Cerebellar cortex (tissue), 1 donor: ENCODE data around the gene TLR4.

Experiments used
- DNase-seq: peaks from one replicate; pipeline ENCODE4 v3.0.0-alpha.2; 2015; ENCODE audit warnings: low spot score

TLR4 gene

GRCh38 chr9:117704024-117704575 is at the start of gene TLR4:
TLR4 (plus strand) TSS chr9:117704403; CDS start chr9:117704473, 70 bp downstream.
- DNase-seq, result peak; percentile 55

GRCh38 chr9:117656002-117656401 is 48.2 kb upstream of the TLR4 start:
- no peak for DNase-seq

- no peak for DNase-seq
These were observed 41.6 kb upstream of the TLR4 start for GRCh38 chr9:117662651-117663050.

GRCh38 chr9:117664419-117664818 is 39.8 kb upstream of the TLR4 start:
- DNase-seq, result no peak

DNA sequence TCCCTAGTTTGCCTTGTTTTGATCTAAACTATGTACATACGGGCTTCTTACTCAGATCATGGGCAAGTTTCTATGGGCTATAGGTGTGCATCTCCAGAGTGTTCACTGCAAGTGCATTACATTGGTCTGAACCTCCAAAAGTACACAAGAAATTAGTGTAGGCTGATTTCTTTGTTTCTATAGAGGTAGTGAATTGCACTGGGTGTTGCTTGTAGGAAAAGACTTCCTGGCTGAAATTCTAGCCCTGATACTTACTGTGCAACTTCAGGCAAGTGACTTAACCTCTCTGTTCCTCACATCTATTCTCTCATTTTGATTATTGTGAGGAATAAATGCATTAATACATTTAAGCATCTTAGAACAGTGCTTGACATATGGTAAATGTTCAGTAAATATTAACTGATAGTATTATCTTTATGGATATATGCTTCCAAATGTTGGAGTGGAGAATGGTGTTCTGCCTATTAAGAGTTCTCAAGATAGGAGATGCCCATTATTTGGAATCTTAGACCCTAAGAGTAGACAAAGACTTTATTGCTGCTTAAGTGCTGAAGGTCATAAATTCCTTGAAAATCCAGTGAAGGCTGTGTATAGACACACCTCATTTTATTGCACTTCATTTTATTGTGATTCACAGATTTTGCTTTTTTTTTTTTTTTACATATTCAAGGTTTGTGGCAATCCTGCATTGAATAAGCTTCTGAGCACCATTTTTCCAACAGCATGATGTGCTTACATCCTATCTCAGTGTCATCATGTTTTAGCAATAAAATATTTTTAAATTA is 38.4 kb upstream of the TLR4 start:
- no peak for DNase-seq

DNA sequence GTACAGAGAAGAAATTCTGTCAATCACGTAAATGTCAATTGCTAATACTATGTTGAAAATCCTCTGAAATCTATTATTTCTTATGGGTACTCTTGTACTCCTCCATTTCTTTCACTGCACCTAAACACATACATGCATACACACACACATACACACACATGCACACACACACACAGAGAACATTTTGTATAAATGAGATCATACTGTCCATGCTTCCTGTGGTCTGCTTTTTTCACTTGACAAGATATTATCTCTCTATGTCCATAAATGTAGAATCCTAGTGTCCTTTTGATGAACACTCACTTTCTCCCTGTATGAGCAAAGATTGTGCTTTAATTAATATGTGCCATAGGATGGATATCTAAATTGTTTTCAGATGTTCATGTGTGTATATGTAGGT is 32.7 kb upstream of the TLR4 start:
- DNase-seq, result no peak

- no peak for DNase-seq
These were observed 31.8 kb upstream of the TLR4 start for GRCh38 chr9:117672369-117672768.

GRCh38 chr9:117677572-117677971 is 26.6 kb upstream of the TLR4 start:
- DNase-seq, result no peak

DNA sequence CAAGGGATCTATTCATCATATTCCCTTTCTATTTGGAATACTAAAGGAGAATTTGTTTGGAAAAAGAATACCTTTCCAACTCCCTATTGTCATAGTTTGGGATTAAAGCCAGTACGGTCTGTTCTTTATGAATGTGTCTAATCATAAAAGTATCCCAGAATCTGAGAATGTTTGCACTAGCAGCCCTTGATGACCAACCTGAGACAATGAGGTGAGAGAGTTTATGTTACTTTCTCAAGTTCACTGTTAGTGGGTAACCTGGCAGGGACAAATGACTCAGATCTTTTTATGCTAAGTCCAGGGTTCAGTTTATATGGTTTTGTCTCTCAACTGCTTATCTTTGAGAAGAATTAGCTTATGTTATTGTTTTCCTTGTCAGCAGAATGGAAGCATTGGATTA is 25.3 kb upstream of the TLR4 start:
- DNase-seq, result no peak

DNA sequence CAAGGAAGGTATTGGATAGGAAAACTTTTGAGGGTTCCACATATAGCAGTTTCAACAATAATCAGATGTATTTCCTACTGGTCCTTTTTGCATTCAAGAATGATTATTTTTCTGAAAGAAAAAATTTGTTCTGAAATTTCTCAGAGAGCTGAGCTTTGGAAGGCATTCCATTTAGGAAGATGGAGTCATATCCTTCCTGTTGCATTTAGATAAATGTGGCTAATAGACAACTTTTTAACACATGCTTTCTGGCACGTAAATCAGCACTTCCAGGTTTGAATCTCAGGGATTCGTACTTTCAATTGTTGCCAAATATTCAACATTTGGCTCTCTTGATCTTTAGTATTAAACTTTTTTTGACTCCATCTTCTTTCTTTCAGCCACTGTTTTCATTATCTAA is 24.8 kb upstream of the TLR4 start:
- no peak for DNase-seq

GRCh38 chr9:117681888-117682287 is 22.3 kb upstream of the TLR4 start:
- DNase-seq, result no peak

DNA sequence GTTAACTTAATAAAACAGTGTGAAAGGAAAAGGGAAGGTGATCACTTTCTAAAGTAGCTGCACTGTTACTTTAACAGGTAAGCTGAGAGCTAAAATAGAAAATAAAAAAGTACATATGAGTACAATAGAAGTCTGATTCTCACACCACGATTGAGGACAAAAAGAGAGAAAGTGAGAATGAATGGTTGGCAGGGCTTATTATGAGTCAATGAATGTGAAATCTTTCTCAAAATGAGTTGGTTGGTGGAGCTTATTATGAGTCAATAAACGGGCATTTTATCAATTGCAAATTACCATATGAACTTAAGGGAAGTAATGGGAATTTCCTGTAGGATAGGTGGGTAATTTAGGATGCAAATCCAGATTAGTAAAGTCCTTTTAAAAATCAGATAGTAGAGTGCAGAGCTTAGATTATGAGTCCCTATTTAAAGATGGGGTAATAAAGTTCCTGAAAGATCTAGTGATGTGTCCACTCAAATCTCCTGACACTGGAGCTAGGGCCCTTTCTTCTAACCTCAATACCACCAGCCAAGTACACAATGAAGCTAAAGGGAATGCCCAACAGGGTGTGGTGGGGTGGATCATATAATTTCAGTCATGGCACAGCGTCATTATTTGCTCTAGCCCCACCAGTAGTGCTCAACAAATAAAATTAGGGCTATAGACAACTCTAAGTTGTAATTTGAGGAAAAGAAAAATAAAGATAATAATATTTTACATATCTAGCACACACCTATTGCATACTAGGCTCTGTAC is 21.1 kb upstream of the TLR4 start:
- DNase-seq, result no peak

- no peak for DNase-seq
These were observed 16.7 kb upstream of the TLR4 start for GRCh38 chr9:117687532-117687931.

DNA sequence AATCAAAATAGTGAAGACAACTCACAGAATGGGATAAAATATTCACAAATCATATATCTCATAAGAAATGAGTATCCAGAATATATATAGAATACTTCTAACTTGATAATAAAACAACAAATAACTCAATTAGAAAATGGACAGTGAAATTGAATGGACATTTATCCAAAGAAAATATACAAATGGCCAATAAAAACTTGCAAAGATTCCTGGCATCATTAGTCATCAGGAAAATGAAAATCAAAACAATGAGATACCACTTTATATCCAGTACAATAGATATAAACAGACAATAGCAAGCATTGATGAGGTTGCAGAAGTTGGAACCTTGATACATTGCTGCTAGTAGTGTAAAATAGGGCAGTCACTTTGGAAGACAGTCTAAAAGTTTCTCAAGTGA is 12.8 kb upstream of the TLR4 start:
- no peak for DNase-seq

GRCh38 chr9:117696154-117696553 is 8.0 kb upstream of the TLR4 start:
- no peak for DNase-seq

DNA sequence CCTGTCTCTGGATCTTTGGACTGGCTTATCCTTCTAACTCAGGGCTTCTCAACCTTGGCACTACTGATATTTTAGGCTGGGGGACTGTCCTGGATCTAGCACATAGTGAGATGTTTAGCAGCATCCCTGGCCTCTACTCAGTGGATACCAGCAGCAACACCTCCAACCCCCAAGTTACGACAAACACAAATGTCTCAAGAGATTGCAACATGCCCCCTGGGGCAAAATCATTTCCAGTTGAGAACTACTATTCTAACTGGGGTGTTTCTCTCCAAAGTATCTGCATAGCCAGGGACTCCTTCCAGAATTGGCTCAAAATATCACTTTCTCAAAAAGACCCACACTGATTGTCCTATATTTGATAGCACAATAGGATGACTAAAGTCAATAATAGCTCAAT is 7.2 kb upstream of the TLR4 start:
- DNase-seq, result no peak

GRCh38 chr9:117703537-117703936 is 666 bp upstream of the TLR4 start:
- no peak for DNase-seq

DNA sequence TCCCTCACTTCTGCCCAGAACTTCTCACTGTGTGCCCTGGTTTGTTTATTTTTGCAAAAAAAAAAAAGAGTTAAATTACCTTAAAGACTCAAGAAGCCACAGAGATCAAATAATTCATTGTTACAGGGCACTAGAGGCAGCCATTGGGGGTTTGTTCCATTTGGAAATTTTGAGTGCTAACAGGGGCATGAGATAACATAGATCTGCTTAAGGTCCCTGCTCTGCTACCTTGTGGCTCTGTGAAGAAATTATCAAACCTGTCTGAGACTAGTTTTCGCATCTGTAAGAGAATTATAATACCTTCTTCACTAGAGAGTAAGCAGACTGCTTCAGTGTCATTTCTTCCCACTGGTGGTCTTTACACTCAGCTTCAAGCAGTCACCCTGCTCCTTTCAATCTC is 394 bp downstream of the TLR4 start:
- peak; percentile 1 for DNase-seq

GRCh38 chr9:117705386-117705785 is 1.2 kb downstream of the TLR4 start:
- no peak for DNase-seq

DNA sequence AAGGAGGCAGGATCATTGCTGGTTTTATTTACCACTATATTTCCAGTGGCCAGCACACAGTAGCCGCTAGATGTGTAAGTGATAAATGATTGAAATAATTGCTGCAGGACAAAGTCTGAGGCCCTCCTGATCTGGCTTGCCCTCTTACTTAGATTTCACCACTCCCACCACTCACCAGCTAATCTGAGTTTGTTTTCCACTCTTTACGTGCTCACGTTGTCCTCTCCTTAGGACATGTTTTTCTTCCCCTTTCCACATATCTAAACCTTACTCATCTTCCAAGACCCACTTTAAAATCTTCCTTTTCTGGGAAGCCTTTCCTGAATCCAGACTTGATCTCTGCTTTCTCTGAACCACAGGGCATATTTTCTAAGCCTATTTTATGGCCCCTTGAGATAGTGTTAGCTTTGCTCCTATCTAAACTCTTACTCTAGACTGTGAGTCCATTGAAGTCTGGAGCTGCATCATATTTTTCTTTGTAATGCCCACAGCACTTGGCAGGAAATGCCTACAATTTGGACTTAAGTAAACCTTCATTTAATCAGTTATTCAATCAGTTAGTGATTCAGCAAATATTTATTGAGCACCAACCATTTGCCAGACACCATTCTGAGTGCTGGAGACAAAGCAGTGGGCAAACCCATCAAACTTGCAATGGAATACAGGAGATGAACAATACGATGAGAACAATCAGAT is 2.4 kb downstream of the TLR4 start:
- DNase-seq, result no peak

DNA sequence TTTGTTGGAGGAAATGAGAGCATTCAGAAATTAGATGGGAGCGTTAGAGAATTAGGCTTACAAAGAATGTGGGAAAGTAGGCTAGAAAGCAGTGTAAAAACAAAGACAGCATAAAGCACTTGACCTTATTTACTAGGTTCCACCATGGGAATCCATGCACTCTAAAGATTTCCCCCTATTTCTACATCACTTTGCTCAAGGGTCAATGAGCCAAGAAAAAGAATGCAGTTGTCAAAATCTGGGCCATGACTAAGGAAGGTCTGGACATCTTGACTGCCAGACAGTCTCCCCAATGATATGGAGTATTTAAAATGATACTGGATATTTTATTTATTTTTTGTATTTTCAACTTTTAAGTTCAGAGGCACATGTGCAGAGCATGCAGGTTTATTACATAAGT is 3.4 kb downstream of the TLR4 start:
- no peak for DNase-seq

- DNase-seq, result no peak
These were observed 5.7 kb downstream of the TLR4 start for GRCh38 chr9:117709936-117710335.

DNA sequence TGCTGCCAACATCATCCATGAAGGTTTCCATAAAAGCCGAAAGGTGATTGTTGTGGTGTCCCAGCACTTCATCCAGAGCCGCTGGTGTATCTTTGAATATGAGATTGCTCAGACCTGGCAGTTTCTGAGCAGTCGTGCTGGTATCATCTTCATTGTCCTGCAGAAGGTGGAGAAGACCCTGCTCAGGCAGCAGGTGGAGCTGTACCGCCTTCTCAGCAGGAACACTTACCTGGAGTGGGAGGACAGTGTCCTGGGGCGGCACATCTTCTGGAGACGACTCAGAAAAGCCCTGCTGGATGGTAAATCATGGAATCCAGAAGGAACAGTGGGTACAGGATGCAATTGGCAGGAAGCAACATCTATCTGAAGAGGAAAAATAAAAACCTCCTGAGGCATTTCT is 10.1 kb downstream of the TLR4 start:
- no peak for DNase-seq
